ENCODE data around the gene GRIK3. TPM values are rescaled to one million over a fixed set of nuclear protein-coding genes. Genes with fewer than 3 reads are reported as not detected.

Gene GRIK3
- total and polyA plus RNA-seq, 3 donors from 2014 or later: 0.99 to 6.3 (median 3.1) TPM

- WGBS, 2 donors: 70% methylated on average over 2 of the region's 2 CpGs
Observed at GRCh38 chr1:36818771-36819170, 215.5 kb downstream of the GRIK3 start.

GRCh38 chr1:36816348-36816747, 218.0 kb downstream of the GRIK3 start:
- intact Hi-C loops (cut with DNase I; ENCODE audit: low total_unique reads): no loop called here
- TF ChIP-seq CTCF (IDR thresholded peaks at IDR 0.05): no peak
- no peak overlapping the region for H3K27ac ChIP-seq
- no peaks in the 10 kb centered on the region for H3K9me3 ChIP-seq
- DNase-seq: no peak
- WGBS, 2 donors: 98 to 100% methylated on average over 2 of the region's 2 CpGs
- H3K36me3 ChIP-seq (ENCODE audit: low read depth, missing control alignments): no peaks in the 10 kb centered on the region
- H3K4me3 ChIP-seq: no peak overlapping the region
- H3K4me1 ChIP-seq: no peaks in the 10 kb centered on the region
- H3K27me3 ChIP-seq: no peaks in the 10 kb centered on the region

More at GRCh38 chr1:36818771-36819170, 215.5 kb downstream of the GRIK3 start:
- H3K4me3 ChIP-seq: no peak overlapping the region
- H3K36me3 ChIP-seq (ENCODE audit: low read depth, missing control alignments): no peaks in the 10 kb centered on the region
- no peaks in the 10 kb centered on the region for H3K27me3 ChIP-seq
- intact Hi-C loops (cut with DNase I; ENCODE audit: low total_unique reads): no loop called here
- DNase-seq: no peak
- no peaks in the 10 kb centered on the region for H3K9me3 ChIP-seq
- H3K4me1 ChIP-seq: no peaks in the 10 kb centered on the region
- H3K27ac ChIP-seq: no peak overlapping the region
- TF ChIP-seq POLR2A (IDR thresholded peaks at IDR 0.05): no peak
- no peak for TF ChIP-seq CTCF (IDR thresholded peaks at IDR 0.05)

- no peaks in the 10 kb centered on the region for H3K9me3 ChIP-seq
- H3K4me3 ChIP-seq: no peak overlapping the region
- no peak for DNase-seq
- no peaks in the 10 kb centered on the region for H3K27me3 ChIP-seq
- WGBS, 2 donors: 79 to 84% methylated on average over 4 of the region's 4 CpGs
- no peak overlapping the region for H3K27ac ChIP-seq
- intact Hi-C loops (cut with DNase I; ENCODE audit: low total_unique reads): no loop called here
- no peaks in the 10 kb centered on the region for H3K36me3 ChIP-seq (ENCODE audit: low read depth, missing control alignments)
- no peaks in the 10 kb centered on the region for H3K4me1 ChIP-seq
- TF ChIP-seq CTCF (IDR thresholded peaks at IDR 0.05) (no peak), POLR2A (IDR thresholded peaks at IDR 0.05) (no peak)
Observed at GRCh38 chr1:36814774-36815173, 219.5 kb downstream of the GRIK3 start.

GRCh38 chr1:36814083-36814482, 220.2 kb downstream of the GRIK3 start:
- Histone ChIP-seq H3K4me3 (no peak overlapping the region), H3K27ac (no peak overlapping the region), H3K36me3 (ENCODE audit: low read depth, missing control alignments) (no peaks in the 10 kb centered on the region), H3K9me3 (no peaks in the 10 kb centered on the region), H3K4me1 (no peaks in the 10 kb centered on the region), H3K27me3 (no peaks in the 10 kb centered on the region)
- TF ChIP-seq POLR2A (IDR thresholded peaks at IDR 0.05) (no peak), CTCF (IDR thresholded peaks at IDR 0.05) (no peak)
- DNase-seq: no peak
- intact Hi-C loops (cut with DNase I; ENCODE audit: low total_unique reads): no loop called here
- WGBS, 2 donors: 91 to 92% methylated on average over 7 of the region's 7 CpGs

GRCh38 chr1:36807262-36807661, 227.1 kb downstream of the GRIK3 start:
- H3K9me3 ChIP-seq: no peaks in the 10 kb centered on the region
- H3K4me1 ChIP-seq: no peaks in the 10 kb centered on the region
- no peaks in the 10 kb centered on the region for H3K36me3 ChIP-seq (ENCODE audit: low read depth, missing control alignments)
- intact Hi-C loops (cut with DNase I; ENCODE audit: low total_unique reads): no loop called here
- WGBS, 2 donors: 75 to 80% methylated on average over 1 to 4 of the region's 4 CpGs
- peak; percentile 33 for DNase-seq
- TF ChIP-seq POLR2A (IDR thresholded peaks at IDR 0.05): no peak
- TF ChIP-seq CTCF (IDR thresholded peaks at IDR 0.05): no peak
- H3K27ac ChIP-seq: no peak overlapping the region
- H3K27me3 ChIP-seq: no peaks in the 10 kb centered on the region
- H3K4me3 ChIP-seq: no peak overlapping the region
